Heart right ventricle (tissue), 16 donors: ENCODE results near the gene COLQ. TPM values are rescaled to one million over a fixed set of nuclear protein-coding genes. Genes with fewer than 3 reads are reported as not detected.
"Not testable (repeated sequence)": the region's sequence is repeated elsewhere in the genome, so short reads cannot be mapped to it uniquely, and the experiment has no call there.

Experiments used
- ATAC-seq, 8 donors: fragments of 200-7000 bp; cut with Tn5 transposase; one replicate each; pipeline ENCODE4 v1.9.1; 2020; ENCODE audit warnings: mild to moderate bottlenecking in 8 of 8, moderate library complexity in 8 of 8, moderate number of reproducible peaks in 1 of 8
- DNase-seq, 2 donors: peaks; one replicate each; pipeline ENCODE4 v3.0.0-alpha.2; 2020
- H3K27ac ChIP-seq, 10 donors: fragments of 200-600 bp; sonication (generic) in 2 of 10; one replicate each; pipeline versions ENCODE4 v1.5.0 to v1.8.0; 2020 to 2022; ENCODE audit warnings: mild to moderate bottlenecking in 3 of 10
- H3K27me3 ChIP-seq, 7 donors: fragments of 200-600 bp; one replicate each; pipeline ENCODE4 v1.8.0; 2021 to 2022; ENCODE audit warnings: mild to moderate bottlenecking in 2 of 7
- H3K36me3 ChIP-seq, 9 donors: fragments of 200-600 bp; sonication (generic) in 1 of 9; one replicate each; pipeline versions ENCODE4 v1.5.0 to v1.8.0; 2020 to 2022; ENCODE audit warnings: mild to moderate bottlenecking in 2 of 9
- H3K4me1 ChIP-seq, 9 donors: fragments of 200-600 bp; sonication (generic) in 1 of 9; one replicate each; pipeline versions ENCODE4 v1.5.0 to v1.8.0; 2020 to 2022; ENCODE audit warnings: mild to moderate bottlenecking in 4 of 9
- H3K4me3 ChIP-seq, 10 donors: fragments of 200-600 bp; sonication (generic) in 2 of 10; one replicate each; pipeline versions ENCODE4 v1.5.0 to v1.8.0; 2020 to 2022; ENCODE audit warnings: mild to moderate bottlenecking in 7 of 10, moderate library complexity in 2 of 10
- H3K9me3 ChIP-seq, 11 donors: fragments of 200-600 bp in 10 of 11; sonication (generic) in 2 of 11; one replicate each; pipeline versions ENCODE4 v1.5.0 to v1.8.0; 2013 to 2022; ENCODE audit warnings: mild to moderate bottlenecking in 2 of 11, control low read depth in 1 of 11, moderate library complexity in 1 of 11
- CTCF ChIP-seq, 9 donors: fragments of 200-600 bp; sonication (generic) in 2 of 9; IDR thresholded peaks; one replicate each; pipeline versions ENCODE4 v1.5.0 to v1.8.0; 2021 to 2022; ENCODE audit warnings: antibody characterized with exemption in 9 of 9, mild to moderate bottlenecking in 5 of 9, moderate library complexity in 1 of 9
- WGBS, 2 donors: extraction: QIAGEN DNeasy Blood & Tissue Kit; methylation state at CpG; one replicate each; pipeline ENCODE4 v1.1.7; 2013; ENCODE audit warnings: inconsistent platforms in 1 of 2; 5-methylcytosine and 5-hydroxymethylcytosine counted together
- intact Hi-C, 10 donors: fragments of 100-400 bp; cut with DNase I; formaldehyde crosslinking; loops; one replicate each; pipeline versions ENCODE4 v1.11.1 to v1.14.2; 2022
- polyA plus RNA-seq, 2 donors: library from polyadenylated mRNA; stranded (reverse); fragments of 200-250 nt; gene quantifications; one replicate each; pipeline ENCODE4 v1.2.3, GENCODE V29; 2013
- total RNA-seq, 10 donors: library from RNA; stranded (reverse); fragmentation: NEBNext Ultra II Directional in 3 of 10; extraction: Animal tissue kit (Norgen Biotek cat#: 25700) in 3 of 10; gene quantifications; one replicate each; pipeline versions ENCODE4 v1.2.1 to v1.2.4, GENCODE V29; 2021 to 2023
- donor health status: Arrhythmogenic right ventricular cardiomyopathy.
- donor health status: ischemic (EF 13 %, LVEDD 7.1; RV severe dilation, severe dysfunction).
- donor health status: healthy with polysubstance abuse.
- donor health status: DM: no; HTN: yes; CAD: no.
- donor health status: DM: no; HTN: no; CAD: no.
- donor health status: ischemic (EF 25% LVEDD 6.9; RV normal size, moderate dysfunction).
- donor health status: ischemic (EF 25% LVEDD 5.7; RV mildly dilated, moderate dysfunction).
- donor health status: healthy.
- donor health status: DM: yes; HTN: yes; CAD: no.
- donor health status: Ischemic cardiomyopathy.
- donor health status: ischemic (EF 35%, LVEDD 5.7; RV mildly dilated, moderate dysfunction).
- donor health status: nonischemic (EF 11% LVEDD 7.7; RV severe dilation, severe dysfunction).
- donor health status: DM: yes; HTN: yes; CAD: no.
- donor health status: PGD.
- donor health status: ischemic (EF 29% LVEDD 5.4; RV normal size, mild dysfunction).
- donor health status: nonischemic (EF 23%, LVEDD 6.1; RV moderate dilation, normal function).

The COLQ gene
- total and polyA plus RNA-seq, 12 donors = 0.85 to 23.3 (median 13.0) TPM

DNA sequence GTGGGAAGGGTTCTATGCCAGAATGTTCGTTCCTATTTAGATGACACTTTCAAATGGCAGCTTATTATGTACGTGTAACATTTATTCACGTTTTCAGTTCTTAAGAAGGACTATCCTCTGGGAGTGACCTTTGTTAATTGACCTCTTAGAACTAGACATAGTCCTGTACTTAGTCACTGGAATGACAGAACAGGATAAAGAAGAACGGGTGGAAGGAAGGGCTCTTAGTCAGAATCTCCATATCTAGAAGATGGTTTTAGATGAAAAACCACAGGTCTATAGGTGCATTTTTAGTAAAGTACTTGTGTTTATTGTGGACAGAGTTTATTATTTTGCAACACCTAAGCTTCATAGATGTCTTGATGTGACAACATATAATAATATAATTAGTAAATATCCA is 100.6 kb downstream of the COLQ start:
- DNase-seq (no peak), ATAC-seq (no peak)
- Histone ChIP-seq H3K36me3 (peaks cover 0 to 98% (median 14%) of the 10 kb centered on the region in 9 donors), H3K4me3 (no peak overlapping the region), H3K27ac (no peak overlapping the region), H3K4me1 (peaks cover 0 to 13% (median 8%) of the 10 kb centered on the region in 9 donors), H3K27me3 (no peaks in the 10 kb centered on the region), H3K9me3 (no peaks in the 10 kb centered on the region)
- intact Hi-C loops = no loop called here
- 74 to 75% methylated on average over 4 of the region's 4 CpGs for WGBS, 2 donors
- no peak for TF ChIP-seq CTCF (IDR thresholded peaks at IDR 0.05)

- intact Hi-C loops, H3K27me3 ChIP-seq, ATAC-seq, H3K4me3 ChIP-seq, DNase-seq, H3K27ac ChIP-seq, H3K9me3 ChIP-seq: not testable (repeated sequence)
- Histone ChIP-seq H3K36me3 (peaks cover 0 to 82% (median 27%) of the 10 kb centered on the region in 9 donors), H3K4me1 (peaks cover 0 to 13% (median 0%) of the 10 kb centered on the region in 9 donors)
- 96% methylated on average over 7 of the region's 7 CpGs for WGBS, 2 donors
Measured at GRCh38 chr3:15410966-15411365, 110.5 kb downstream of the COLQ start.

DNA sequence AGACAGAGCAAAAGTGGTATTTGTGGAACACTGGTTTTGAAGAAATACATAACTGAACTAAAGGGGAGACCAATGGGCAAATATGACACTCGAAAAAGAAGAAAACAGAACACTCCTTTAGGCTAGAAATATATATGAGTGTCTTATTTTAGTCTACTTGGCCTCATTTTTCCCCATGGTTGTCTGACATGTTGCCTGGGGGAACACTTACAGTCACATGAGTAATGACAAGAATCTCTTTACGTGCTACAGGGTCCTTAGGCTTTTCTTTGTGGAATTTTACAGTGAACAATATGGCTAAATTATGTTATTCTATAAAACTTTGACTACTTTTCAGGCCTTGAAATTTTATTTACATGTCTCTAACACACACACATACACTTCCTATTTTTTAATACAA is 111.7 kb downstream of the COLQ start:
- peaks cover 0 to 18% (median 0%) of the 10 kb centered on the region in 9 donors for H3K4me1 ChIP-seq
- DNase-seq = no peak
- intact Hi-C loops = loop anchor here in 7 of 10 donors (5.0 to 10.0 kb wide), 4 partner anchors 142 to 295 kb away; partner anchors contain the start of gene CAPN7 (in 1 of the 7)
- H3K36me3 ChIP-seq = peaks cover 0 to 70% (median 19%) of the 10 kb centered on the region in 9 donors
- no peak overlapping the region for H3K4me3 ChIP-seq
- ATAC-seq = no peak
- no peaks in the 10 kb centered on the region for H3K27me3 ChIP-seq
- 95 to 100% methylated on average over 2 of the region's 2 CpGs for WGBS, 2 donors
- TF ChIP-seq CTCF (IDR thresholded peaks at IDR 0.05) = no peak
- H3K9me3 ChIP-seq = no peaks in the 10 kb centered on the region
- peak overlapping the region in 1 of 10 donors; percentile 20 for H3K27ac ChIP-seq

DNA sequence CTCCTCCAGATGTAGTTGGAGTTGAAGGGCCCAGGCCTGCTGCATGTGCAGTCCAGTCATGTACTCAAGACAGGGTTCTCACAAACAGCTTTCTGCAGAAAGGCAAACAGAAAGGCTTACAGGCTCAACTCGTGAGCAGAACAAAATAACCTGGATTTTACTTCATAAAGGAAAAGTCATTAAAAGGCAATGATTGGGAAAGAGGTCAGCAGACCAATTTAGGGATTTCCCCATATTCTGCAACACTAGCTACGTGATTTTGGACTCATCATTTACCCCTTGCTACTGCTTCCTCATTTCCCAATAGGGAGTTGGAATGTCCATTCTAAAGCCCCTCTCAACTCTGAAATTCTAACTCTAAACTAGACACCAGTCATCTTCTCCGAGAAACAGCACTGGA is 112.3 kb downstream of the COLQ start:
- Histone ChIP-seq H3K27ac (peak overlapping the region in 1 of 10 donors; percentile 20), H3K9me3 (no peaks in the 10 kb centered on the region), H3K4me1 (peaks cover 0 to 23% (median 0%) of the 10 kb centered on the region in 9 donors), H3K27me3 (no peaks in the 10 kb centered on the region), H3K4me3 (no peak overlapping the region), H3K36me3 (peaks cover 0 to 65% (median 16%) of the 10 kb centered on the region in 9 donors)
- intact Hi-C loops = loop anchor here in 7 of 10 donors (5.0 to 10.0 kb wide), 4 partner anchors 142 to 294 kb away; partner anchors contain the start of gene CAPN7 (in 1 of the 7)
- DNase-seq (no peak), ATAC-seq (no peak)
- 88 to 92% methylated on average over 3 of the region's 3 CpGs for WGBS, 2 donors
- no peak for TF ChIP-seq CTCF (IDR thresholded peaks at IDR 0.05)

DNA sequence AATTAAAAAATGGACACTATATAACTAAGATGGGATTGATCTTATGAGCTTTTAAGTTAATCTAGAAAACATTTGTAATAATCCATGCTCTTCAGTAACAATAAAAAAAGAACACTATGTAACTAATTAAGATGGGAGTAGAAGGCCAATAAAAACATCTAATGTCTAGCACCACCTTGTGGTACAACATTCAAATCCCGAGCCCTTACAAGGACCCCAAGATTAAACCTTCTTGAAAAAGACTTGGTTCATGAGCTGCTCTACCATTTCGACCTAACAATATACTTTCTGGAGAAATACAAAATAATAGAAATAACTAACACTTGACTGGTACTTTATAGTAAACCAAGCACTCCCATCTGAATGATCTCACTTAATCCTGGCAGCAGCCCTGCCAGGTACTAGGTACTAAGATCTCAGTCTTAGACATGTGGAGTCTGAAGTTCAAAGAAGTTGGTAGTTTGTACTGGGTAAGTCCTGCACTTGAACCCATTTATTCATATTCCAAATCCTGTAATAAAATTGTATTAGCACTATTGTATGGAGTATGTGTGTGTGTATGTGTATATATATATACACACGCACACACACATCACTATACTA is 116.0 kb downstream of the COLQ start:
- Histone ChIP-seq H3K36me3 (peaks cover 0 to 28% (median 0%) of the 10 kb centered on the region in 9 donors), H3K4me1 (peaks cover 0 to 36% (median 0%) of the 10 kb centered on the region in 9 donors), H3K27me3 (no peaks in the 10 kb centered on the region), H3K4me3 (no peak overlapping the region), H3K27ac (no peak overlapping the region), H3K9me3 (no peaks in the 10 kb centered on the region)
- no peak for DNase-seq
- 36 to 37% methylated on average over 3 of the region's 3 CpGs for WGBS, 2 donors
- peak; percentile 31 to 77 (median 66) for TF ChIP-seq CTCF (IDR thresholded peaks at IDR 0.05)
- ATAC-seq = peak in 5 of 8 donors; percentile 49 to 75 (median 60)
- intact Hi-C loops = loop anchor here in 8 of 10 donors (2.0 to 10.0 kb wide), 5 partner anchors 138 to 291 kb away; partner anchors contain the start of gene CAPN7 (in 1 of the 8)
